Trophoblast cell (in vitro differentiated cells and primary cell): ENCODE measurements around the gene MBTPS1.

ENCODE experiments used
- DNase-seq, 2 donors: peaks; one replicate each; pipeline ENCODE4 v3.0.0-alpha.2; 2016
- H2AFZ ChIP-seq: 2 replicates; pipeline ENCODE4 v1.6.1; 2013; ENCODE audit warnings: low read length, moderate library complexity, mild to moderate bottlenecking; ENCODE audit not compliant: insufficient read depth, poor library complexity
- H2AK5ac ChIP-seq: 2 replicates; pipeline ENCODE4 v1.6.1; 2013; ENCODE audit warnings: mild to moderate bottlenecking, low read length
- H2BK120ac ChIP-seq: 2 replicates; pipeline ENCODE4 v1.6.1; 2013; ENCODE audit warnings: low read length, mild to moderate bottlenecking, moderate library complexity; ENCODE audit not compliant: insufficient read depth, poor library complexity
- H2BK12ac ChIP-seq: 2 replicates; pipeline ENCODE4 v1.6.1; 2013; ENCODE audit warnings: mild to moderate bottlenecking, low read length, moderate library complexity
- H2BK5ac ChIP-seq: 2 replicates; pipeline ENCODE4 v1.6.1; 2013; ENCODE audit warnings: low read length, low read depth, moderate library complexity, mild to moderate bottlenecking; ENCODE audit not compliant: poor library complexity
- H3K14ac ChIP-seq: 2 replicates; pipeline ENCODE4 v1.6.1; 2013; ENCODE audit warnings: mild to moderate bottlenecking, low read length
- H3K18ac ChIP-seq: 2 replicates; pipeline ENCODE4 v1.6.1; 2013; ENCODE audit warnings: mild to moderate bottlenecking, low read length
- H3K23ac ChIP-seq: 2 replicates; pipeline ENCODE4 v1.6.1; 2013; ENCODE audit warnings: low read length
- H3K27ac ChIP-seq: 2 replicates; pipeline ENCODE4 v1.5.1; 2013; ENCODE audit warnings: low read depth, mild to moderate bottlenecking, inconsistent platforms, low read length, moderate library complexity
- H3K27me3 ChIP-seq: 2 replicates; pipeline ENCODE4 v1.6.1; 2013; ENCODE audit warnings: inconsistent platforms, mild to moderate bottlenecking, low read length, moderate library complexity; ENCODE audit not compliant: insufficient read depth
- H3K36me3 ChIP-seq, 2 experiments: 1 replicate in 1 of 2; 2 replicates in 1 of 2; pipeline ENCODE4 v1.6.1; 2013; ENCODE audit warnings: low read length in 2 of 2, mild to moderate bottlenecking in 2 of 2, moderate library complexity in 1 of 2; ENCODE audit not compliant: insufficient read depth in 2 of 2, control insufficient read depth in 1 of 2
- H3K4ac ChIP-seq: 2 replicates; pipeline ENCODE4 v1.6.1; 2013; ENCODE audit warnings: low read depth, mild to moderate bottlenecking, low read length, moderate library complexity
- H3K4me1 ChIP-seq, 2 experiments: 1 replicate in 1 of 2; 2 replicates in 1 of 2; pipeline ENCODE4 v1.6.1; 2013; ENCODE audit warnings: low read length in 2 of 2, mild to moderate bottlenecking in 2 of 2, moderate library complexity in 1 of 2; ENCODE audit not compliant: insufficient read depth in 2 of 2, control insufficient read depth in 1 of 2
- H3K4me2 ChIP-seq: 2 replicates; pipeline ENCODE4 v1.6.1; 2013; ENCODE audit warnings: inconsistent platforms, mild to moderate bottlenecking, low read length, moderate library complexity
- H3K4me3 ChIP-seq: 2 replicates; pipeline ENCODE4 v1.5.1; 2013; ENCODE audit warnings: mild to moderate bottlenecking, low read depth, low read length, inconsistent platforms
- H3K79me1 ChIP-seq: one replicate; pipeline ENCODE4 v1.6.1; 2013; ENCODE audit warnings: low read length
- H3K79me2 ChIP-seq: 2 replicates; pipeline ENCODE4 v1.6.1; 2013; ENCODE audit warnings: low read length, mild to moderate bottlenecking; ENCODE audit not compliant: control insufficient read depth, insufficient read depth, poor library complexity
- H3K9ac ChIP-seq: 2 replicates; pipeline ENCODE4 v1.6.1; 2013; ENCODE audit warnings: mild to moderate bottlenecking, low read length
- H3K9me3 ChIP-seq: 2 replicates; pipeline ENCODE4 v1.6.1; 2013; ENCODE audit warnings: low read depth, mild to moderate bottlenecking, control low read depth, inconsistent platforms, low read length; ENCODE audit not compliant: insufficient read depth
- H4K12ac ChIP-seq: 2 replicates; pipeline ENCODE4 v1.6.1; 2013; ENCODE audit warnings: low read depth, mild to moderate bottlenecking, low read length, moderate library complexity
- H4K8ac ChIP-seq: 2 replicates; pipeline ENCODE4 v1.6.1; 2013; ENCODE audit warnings: low read depth, mild to moderate bottlenecking, low read length, moderate library complexity
- H4K91ac ChIP-seq: one replicate; pipeline ENCODE4 v1.6.1; 2013; ENCODE audit warnings: low read depth, mild to moderate bottlenecking, low read length, moderate library complexity
- WGBS: extraction: QIAGEN DNeasy Blood & Tissue Kit; methylation state at CpG from one replicate; pipeline ENCODE4 v1.1.7; 2013; ENCODE audit warnings: missing lambda C conversion rate; ENCODE audit not compliant: insufficient read length, insufficient coverage; ENCODE audit errors: extremely low coverage; 5-methylcytosine and 5-hydroxymethylcytosine counted together

Gene MBTPS1

GRCh38 chr16:84040823-84041820 lies 75.6 kb downstream of the MBTPS1 start:
- H3K27ac ChIP-seq: no peak overlapping the region
- H3K18ac ChIP-seq: no peak overlapping the region
- H4K8ac ChIP-seq: no peak overlapping the region
- H3K36me3 ChIP-seq: no peaks in the 10 kb centered on the region
- no peak overlapping the region for H4K91ac ChIP-seq
- no peak overlapping the region for H4K12ac ChIP-seq
- H3K27me3 ChIP-seq: no peaks in the 10 kb centered on the region
- H3K79me1 ChIP-seq: no peaks in the 10 kb centered on the region
- H3K79me2 ChIP-seq: no peaks in the 10 kb centered on the region
- H2AFZ ChIP-seq: no peak overlapping the region
- no peak for DNase-seq
- H3K4me2 ChIP-seq: no peak overlapping the region
- no peak overlapping the region for H3K4ac ChIP-seq
- H3K14ac ChIP-seq: no peak overlapping the region
- no peak overlapping the region for H3K23ac ChIP-seq
- H3K9ac ChIP-seq: no peak overlapping the region
- H3K9me3 ChIP-seq: peaks cover 6% of the 10 kb centered on the region
- no peak overlapping the region for H2BK12ac ChIP-seq
- H2BK120ac ChIP-seq: no peak overlapping the region
- H2AK5ac ChIP-seq: no peak overlapping the region
- H3K4me1 ChIP-seq: peaks cover 0 to 3% of the 10 kb centered on the region in 2 experiments
- no CpG with 5 or more reads among the region's 42 CpGs for WGBS
- H3K4me3 ChIP-seq: no peak overlapping the region
- H2BK5ac ChIP-seq: no peak overlapping the region

DNA sequence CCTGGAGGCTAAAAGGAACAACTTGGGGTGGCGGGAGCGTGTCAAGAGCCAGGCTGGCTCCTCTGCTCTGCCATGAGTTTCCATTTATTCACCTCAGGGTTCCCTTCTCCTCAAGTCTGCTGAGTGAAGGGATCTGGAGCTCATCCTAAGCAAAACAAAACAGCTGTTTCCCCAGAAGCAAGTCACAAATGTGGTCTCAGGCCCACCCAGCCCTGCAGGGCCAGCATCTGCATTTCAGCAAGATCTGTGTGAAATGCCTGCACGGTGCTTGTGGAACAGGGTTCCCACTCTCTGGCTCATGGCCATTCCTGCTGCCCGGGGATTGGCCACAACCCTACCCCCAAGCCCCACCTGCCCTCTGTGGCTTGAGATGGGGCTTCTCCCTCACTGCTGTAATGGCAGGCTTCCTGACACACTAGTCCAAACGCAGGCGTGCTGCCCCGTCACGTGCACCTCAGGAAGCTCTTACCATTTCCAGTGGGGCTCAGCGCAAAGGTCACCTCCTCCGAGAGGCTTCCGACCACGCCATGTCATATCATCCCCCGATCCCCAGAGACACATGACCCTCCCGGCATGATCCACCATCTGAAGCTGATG lies 76.4 kb downstream of the MBTPS1 start:
- H3K79me2 ChIP-seq: no peaks in the 10 kb centered on the region
- no peak overlapping the region for H2BK120ac ChIP-seq
- H2AFZ ChIP-seq: no peak overlapping the region
- H2BK12ac ChIP-seq: no peak overlapping the region
- H3K36me3 ChIP-seq: no peaks in the 10 kb centered on the region
- no peak overlapping the region for H3K27ac ChIP-seq
- DNase-seq: no peak
- no peak overlapping the region for H2AK5ac ChIP-seq
- no peak overlapping the region for H3K14ac ChIP-seq
- no peak overlapping the region for H3K4me3 ChIP-seq
- no peaks in the 10 kb centered on the region for H3K27me3 ChIP-seq
- no peak overlapping the region for H4K8ac ChIP-seq
- H4K91ac ChIP-seq: no peak overlapping the region
- H2BK5ac ChIP-seq: no peak overlapping the region
- no CpG with 5 or more reads among the region's 14 CpGs for WGBS
- no peak overlapping the region for H3K9ac ChIP-seq
- H3K4ac ChIP-seq: no peak overlapping the region
- peaks cover 7% of the 10 kb centered on the region for H3K9me3 ChIP-seq
- no peak overlapping the region for H3K4me2 ChIP-seq
- no peaks in the 10 kb centered on the region for H3K79me1 ChIP-seq
- H4K12ac ChIP-seq: no peak overlapping the region
- H3K4me1 ChIP-seq: peaks cover 0 to 3% of the 10 kb centered on the region in 2 experiments
- H3K18ac ChIP-seq: no peak overlapping the region
- no peak overlapping the region for H3K23ac ChIP-seq

GRCh38 chr16:84039696-84040095 lies 77.0 kb downstream of the MBTPS1 start:
- no peak overlapping the region for H2BK120ac ChIP-seq
- peaks cover 7% of the 10 kb centered on the region for H3K9me3 ChIP-seq
- no peaks in the 10 kb centered on the region for H3K27me3 ChIP-seq
- H3K9ac ChIP-seq: no peak overlapping the region
- H3K18ac ChIP-seq: no peak overlapping the region
- no peak overlapping the region for H3K4ac ChIP-seq
- no peaks in the 10 kb centered on the region for H3K79me2 ChIP-seq
- H4K8ac ChIP-seq: no peak overlapping the region
- no peak overlapping the region for H2BK12ac ChIP-seq
- no peak overlapping the region for H2BK5ac ChIP-seq
- WGBS: no CpG with 5 or more reads among the region's 12 CpGs
- no peak overlapping the region for H2AFZ ChIP-seq
- no peak overlapping the region for H3K4me3 ChIP-seq
- H3K27ac ChIP-seq: no peak overlapping the region
- no peak for DNase-seq
- H3K4me2 ChIP-seq: no peak overlapping the region
- H2AK5ac ChIP-seq: no peak overlapping the region
- no peak overlapping the region for H4K91ac ChIP-seq
- no peak overlapping the region for H4K12ac ChIP-seq
- H3K79me1 ChIP-seq: no peaks in the 10 kb centered on the region
- peaks cover 0 to 3% of the 10 kb centered on the region in 2 experiments for H3K4me1 ChIP-seq
- no peak overlapping the region for H3K23ac ChIP-seq
- H3K14ac ChIP-seq: no peak overlapping the region
- H3K36me3 ChIP-seq: no peaks in the 10 kb centered on the region

DNA sequence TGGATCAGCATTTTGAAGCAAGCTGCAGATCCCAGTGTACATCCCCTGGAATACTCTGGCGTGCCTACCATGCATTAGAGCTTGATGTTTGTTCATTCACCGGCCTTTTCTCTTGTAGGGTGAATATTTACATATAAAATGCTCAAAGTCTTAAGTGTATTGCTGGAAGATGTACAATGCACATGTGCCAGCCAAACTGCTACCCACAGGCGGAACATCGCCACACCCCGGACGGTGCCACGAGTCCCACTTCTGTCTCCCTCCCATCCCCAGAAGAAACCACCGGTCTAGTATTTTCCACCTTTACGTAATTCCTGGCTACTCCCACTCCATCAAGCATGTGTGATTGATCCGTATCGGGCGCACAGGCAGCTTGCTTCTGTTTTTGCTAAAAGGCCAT lies 78.3 kb downstream of the MBTPS1 start:
- Histone ChIP-seq H3K79me1 (no peaks in the 10 kb centered on the region), H3K27ac (no peak overlapping the region), H2AFZ (no peak overlapping the region), H4K8ac (no peak overlapping the region), H3K36me3 (no peaks in the 10 kb centered on the region), H3K79me2 (no peaks in the 10 kb centered on the region), H3K9me3 (peaks cover 7% of the 10 kb centered on the region), H3K27me3 (no peaks in the 10 kb centered on the region), H3K4ac (no peak overlapping the region), H3K18ac (no peak overlapping the region), H3K4me1 (no peaks in the 10 kb centered on the region), H2BK120ac (no peak overlapping the region), H3K23ac (no peak overlapping the region), H3K14ac (no peak overlapping the region), H4K91ac (no peak overlapping the region), H3K9ac (no peak overlapping the region), H2BK12ac (no peak overlapping the region), H2AK5ac (no peak overlapping the region), H3K4me3 (no peak overlapping the region), H2BK5ac (no peak overlapping the region), H3K4me2 (no peak overlapping the region), H4K12ac (no peak overlapping the region)
- no peak for DNase-seq
- no CpG with 5 or more reads among the region's 12 CpGs for WGBS
